Measurements from ENCODE around the gene ANKRD11.

Gene ANKRD11

GRCh38 chr16:89282523-89282922 lies 207.8 kb downstream of the ANKRD11 start:
- H4K8ac ChIP-seq (ENCODE audit: low read depth, low read length), result no peak overlapping the region
- no peak overlapping the region for H2BK15ac ChIP-seq (ENCODE audit: low read length)
- DNase-seq (ENCODE audit: low spot score), result no peak
- no peak overlapping the region for H3K14ac ChIP-seq (ENCODE audit: low read length)
- H3K4me2 ChIP-seq (ENCODE audit: insufficient read depth, low read length, poor library complexity, severe bottlenecking), result no peak overlapping the region
- no peak overlapping the region for H3K4me3 ChIP-seq (ENCODE audit: low read length in 2 of 2)
- H2BK12ac ChIP-seq (ENCODE audit: low read length), result no peak overlapping the region
- H3K9ac ChIP-seq (ENCODE audit: low read depth, low read length, poor library complexity), result no peak overlapping the region
- no peaks in the 10 kb centered on the region for H3K9me3 ChIP-seq (replicated peaks in 1 of 2; ENCODE audit: control insufficient read depth in 2 of 2, insufficient read depth in 1 of 2, low read depth in 1 of 2, low read length in 2 of 2)
- no CpG with 5 or more reads among the region's 18 CpGs for WGBS, 2 donors (ENCODE audit: extremely low coverage in 2 of 2, insufficient read length in 2 of 2, insufficient replicate concordance in 1 of 2)
- no peak overlapping the region for H2BK5ac ChIP-seq (ENCODE audit: low read length)
- no peak overlapping the region for H2BK120ac ChIP-seq (ENCODE audit: low read depth, low read length)
- peaks cover 2 to 15% of the 10 kb centered on the region in 2 donors for H3K4me1 ChIP-seq (ENCODE audit: control insufficient read depth in 2 of 2, insufficient read depth in 1 of 2, low read depth in 1 of 2, low read length in 2 of 2)
- peak overlapping the region; percentile 23 for H3K27ac ChIP-seq (replicated peaks; ENCODE audit: low read length)
- H3K18ac ChIP-seq (ENCODE audit: low read length), result peak overlapping the region; percentile 52
- peaks cover 61 to 91% of the 10 kb centered on the region in 2 donors for H3K36me3 ChIP-seq (replicated peaks in 1 of 2; ENCODE audit: control insufficient read depth in 2 of 2, insufficient read depth in 2 of 2, low read length in 2 of 2)
- no peaks in the 10 kb centered on the region for H3K27me3 ChIP-seq (ENCODE audit: control insufficient read depth in 3 of 3, insufficient read depth in 3 of 3, low read depth in 1 of 3, low read length in 3 of 3)
- H2AK5ac ChIP-seq (ENCODE audit: low read depth, low read length), result no peak overlapping the region
- H4K91ac ChIP-seq (ENCODE audit: low read depth, low read length, poor library complexity), result no peak overlapping the region
- H2AFZ ChIP-seq (ENCODE audit: low read length), result no peak overlapping the region
- no peak overlapping the region for H3K23ac ChIP-seq (ENCODE audit: low read depth, low read length, poor library complexity)
- H3K4ac ChIP-seq (ENCODE audit: low read length), result no peak overlapping the region
- peaks cover 12% of the 10 kb centered on the region for H3K79me1 ChIP-seq (ENCODE audit: low read depth, low read length)

- Histone ChIP-seq H3K9me3 (replicated peaks in 1 of 2; ENCODE audit: control insufficient read depth in 2 of 2, insufficient read depth in 1 of 2, low read depth in 1 of 2, low read length in 2 of 2) (no peaks in the 10 kb centered on the region), H4K8ac (ENCODE audit: low read depth, low read length) (peak overlapping the region; percentile 43), H2BK12ac (ENCODE audit: low read length) (no peak overlapping the region)
These were observed 208.5 kb downstream of the ANKRD11 start for GRCh38 chr16:89281829-89282228.

GRCh38 chr16:89281189-89281577 lies 209.2 kb downstream of the ANKRD11 start:
- Histone ChIP-seq H3K36me3 (replicated peaks in 1 of 2; ENCODE audit: control insufficient read depth in 2 of 2, insufficient read depth in 2 of 2, low read length in 2 of 2) (peaks cover 63 to 92% of the 10 kb centered on the region in 2 donors), H2BK15ac (ENCODE audit: low read length) (no peak overlapping the region), H2BK120ac (ENCODE audit: low read depth, low read length) (no peak overlapping the region), H3K27me3 (ENCODE audit: control insufficient read depth in 3 of 3, insufficient read depth in 3 of 3, low read depth in 1 of 3, low read length in 3 of 3) (no peaks in the 10 kb centered on the region), H3K4me2 (ENCODE audit: insufficient read depth, low read length, poor library complexity, severe bottlenecking) (no peak overlapping the region), H3K9me3 (replicated peaks in 1 of 2; ENCODE audit: control insufficient read depth in 2 of 2, insufficient read depth in 1 of 2, low read depth in 1 of 2, low read length in 2 of 2) (no peaks in the 10 kb centered on the region), H3K18ac (ENCODE audit: low read length) (no peak overlapping the region), H2BK12ac (ENCODE audit: low read length) (no peak overlapping the region), H3K4me3 (ENCODE audit: low read length in 2 of 2) (no peak overlapping the region), H4K8ac (ENCODE audit: low read depth, low read length) (no peak overlapping the region), H4K91ac (ENCODE audit: low read depth, low read length, poor library complexity) (no peak overlapping the region), H2AK5ac (ENCODE audit: low read depth, low read length) (no peak overlapping the region), H3K4ac (ENCODE audit: low read length) (no peak overlapping the region), H2AFZ (ENCODE audit: low read length) (no peak overlapping the region), H3K9ac (ENCODE audit: low read depth, low read length, poor library complexity) (no peak overlapping the region), H3K23ac (ENCODE audit: low read depth, low read length, poor library complexity) (peak overlapping the region; percentile 55), H3K79me1 (ENCODE audit: low read depth, low read length) (peaks cover 17% of the 10 kb centered on the region), H2BK5ac (ENCODE audit: low read length) (no peak overlapping the region), H3K4me1 (ENCODE audit: control insufficient read depth in 2 of 2, insufficient read depth in 1 of 2, low read depth in 1 of 2, low read length in 2 of 2) (peaks cover 2% of the 10 kb centered on the region in 2 donors), H3K14ac (ENCODE audit: low read length) (no peak overlapping the region), H3K27ac (replicated peaks; ENCODE audit: low read length) (no peak overlapping the region)
- DNase-seq (ENCODE audit: low spot score), result no peak
- no CpG with 5 or more reads among the region's 28 CpGs for WGBS, 2 donors (ENCODE audit: extremely low coverage in 2 of 2, insufficient read length in 2 of 2, insufficient replicate concordance in 1 of 2)

More at GRCh38 chr16:89281829-89282228, 208.5 kb downstream of the ANKRD11 start:
- Histone ChIP-seq H2BK120ac (ENCODE audit: low read depth, low read length) (no peak overlapping the region), H2BK15ac (ENCODE audit: low read length) (no peak overlapping the region), H3K4me3 (ENCODE audit: low read length in 2 of 2) (no peak overlapping the region), H2AFZ (ENCODE audit: low read length) (no peak overlapping the region), H3K4ac (ENCODE audit: low read length) (no peak overlapping the region), H3K14ac (ENCODE audit: low read length) (peak overlapping the region; percentile 17), H2BK5ac (ENCODE audit: low read length) (no peak overlapping the region), H2AK5ac (ENCODE audit: low read depth, low read length) (no peak overlapping the region), H3K23ac (ENCODE audit: low read depth, low read length, poor library complexity) (peak overlapping the region; percentile 85), H3K36me3 (replicated peaks in 1 of 2; ENCODE audit: control insufficient read depth in 2 of 2, insufficient read depth in 2 of 2, low read length in 2 of 2) (peaks cover 64 to 93% of the 10 kb centered on the region in 2 donors), H3K79me1 (ENCODE audit: low read depth, low read length) (peaks cover 15% of the 10 kb centered on the region), H3K9ac (ENCODE audit: low read depth, low read length, poor library complexity) (no peak overlapping the region), H4K91ac (ENCODE audit: low read depth, low read length, poor library complexity) (no peak overlapping the region), H3K27me3 (ENCODE audit: control insufficient read depth in 3 of 3, insufficient read depth in 3 of 3, low read depth in 1 of 3, low read length in 3 of 3) (no peaks in the 10 kb centered on the region), H3K4me1 (ENCODE audit: control insufficient read depth in 2 of 2, insufficient read depth in 1 of 2, low read depth in 1 of 2, low read length in 2 of 2) (peaks cover 2 to 9% of the 10 kb centered on the region in 2 donors), H3K4me2 (ENCODE audit: insufficient read depth, low read length, poor library complexity, severe bottlenecking) (no peak overlapping the region), H3K27ac (replicated peaks; ENCODE audit: low read length) (no peak overlapping the region), H3K18ac (ENCODE audit: low read length) (no peak overlapping the region)
- DNase-seq (ENCODE audit: low spot score), result no peak
- no CpG with 5 or more reads among the region's 20 CpGs for WGBS, 2 donors (ENCODE audit: extremely low coverage in 2 of 2, insufficient read length in 2 of 2, insufficient replicate concordance in 1 of 2)

GRCh38 chr16:89280546-89281188 lies 209.7 kb downstream of the ANKRD11 start:
- Histone ChIP-seq H3K9me3 (replicated peaks in 1 of 2; ENCODE audit: control insufficient read depth in 2 of 2, insufficient read depth in 1 of 2, low read depth in 1 of 2, low read length in 2 of 2) (no peaks in the 10 kb centered on the region), H3K4ac (ENCODE audit: low read length) (no peak overlapping the region), H2BK15ac (ENCODE audit: low read length) (no peak overlapping the region), H3K36me3 (replicated peaks in 1 of 2; ENCODE audit: control insufficient read depth in 2 of 2, insufficient read depth in 2 of 2, low read length in 2 of 2) (peaks cover 64 to 92% of the 10 kb centered on the region in 2 donors), H3K4me2 (ENCODE audit: insufficient read depth, low read length, poor library complexity, severe bottlenecking) (no peak overlapping the region), H3K23ac (ENCODE audit: low read depth, low read length, poor library complexity) (no peak overlapping the region), H4K91ac (ENCODE audit: low read depth, low read length, poor library complexity) (no peak overlapping the region), H3K14ac (ENCODE audit: low read length) (no peak overlapping the region), H2BK120ac (ENCODE audit: low read depth, low read length) (no peak overlapping the region), H3K27me3 (ENCODE audit: control insufficient read depth in 3 of 3, insufficient read depth in 3 of 3, low read depth in 1 of 3, low read length in 3 of 3) (no peaks in the 10 kb centered on the region), H2AK5ac (ENCODE audit: low read depth, low read length) (no peak overlapping the region), H3K27ac (replicated peaks; ENCODE audit: low read length) (no peak overlapping the region), H3K79me1 (ENCODE audit: low read depth, low read length) (peaks cover 19% of the 10 kb centered on the region), H3K4me3 (ENCODE audit: low read length in 2 of 2) (no peak overlapping the region), H4K8ac (ENCODE audit: low read depth, low read length) (no peak overlapping the region), H3K4me1 (ENCODE audit: control insufficient read depth in 2 of 2, insufficient read depth in 1 of 2, low read depth in 1 of 2, low read length in 2 of 2) (peaks cover 0 to 2% of the 10 kb centered on the region in 2 donors), H3K18ac (ENCODE audit: low read length) (no peak overlapping the region), H2AFZ (ENCODE audit: low read length) (no peak overlapping the region), H2BK5ac (ENCODE audit: low read length) (no peak overlapping the region), H2BK12ac (ENCODE audit: low read length) (no peak overlapping the region), H3K9ac (ENCODE audit: low read depth, low read length, poor library complexity) (no peak overlapping the region)
- no peak for DNase-seq (ENCODE audit: low spot score)
- WGBS, 2 donors (ENCODE audit: extremely low coverage in 2 of 2, insufficient read length in 2 of 2, insufficient replicate concordance in 1 of 2), result no CpG with 5 or more reads among the region's 44 CpGs
